Measurements from ENCODE around the gene LRRC59.

The LRRC59 gene

GRCh38 chr17:50361561-50362480 is 35.5 kb downstream of the LRRC59 start:
- no peak for DNase-seq (ENCODE audit: low read depth, low spot score)

- no peak for DNase-seq (ENCODE audit: low read depth, low spot score)
Measured at GRCh38 chr17:50360486-50361115, 36.7 kb downstream of the LRRC59 start.

GRCh38 chr17:50359998-50360461 is 37.3 kb downstream of the LRRC59 start:
- no peak for DNase-seq (ENCODE audit: low read depth, low spot score)

- DNase-seq (ENCODE audit: low read depth, low spot score), result no peak
Measured at GRCh38 chr17:50359005-50359699, 38.2 kb downstream of the LRRC59 start.

- DNase-seq (ENCODE audit: low read depth, low spot score), result no peak
Measured at GRCh38 chr17:50358177-50358576, 39.1 kb downstream of the LRRC59 start.

GRCh38 chr17:50356892-50357510 is 40.3 kb downstream of the LRRC59 start:
- no peak for DNase-seq (ENCODE audit: low read depth, low spot score)

GRCh38 chr17:50356418-50356817 is 40.9 kb downstream of the LRRC59 start:
- no peak for DNase-seq (ENCODE audit: low read depth, low spot score)

- DNase-seq (ENCODE audit: low read depth, low spot score), result no peak
Measured at GRCh38 chr17:50355701-50356341, 41.5 kb downstream of the LRRC59 start.

- DNase-seq (ENCODE audit: low read depth, low spot score), result no peak
Measured at GRCh38 chr17:50355336-50355700, 42.0 kb downstream of the LRRC59 start.

GRCh38 chr17:50354776-50355175 is 42.5 kb downstream of the LRRC59 start:
- DNase-seq (ENCODE audit: low read depth, low spot score), result no peak

- DNase-seq (ENCODE audit: low read depth, low spot score), result no peak
Measured at GRCh38 chr17:50354198-50354597, 43.1 kb downstream of the LRRC59 start.

- no peak for DNase-seq (ENCODE audit: low read depth, low spot score)
Measured at GRCh38 chr17:50353600-50354195, 43.6 kb downstream of the LRRC59 start.

GRCh38 chr17:50352693-50353599 is 44.4 kb downstream of the LRRC59 start:
- no peak for DNase-seq (ENCODE audit: low read depth, low spot score)

- DNase-seq (ENCODE audit: low read depth, low spot score), result no peak
Measured at GRCh38 chr17:50352072-50352692, 45.1 kb downstream of the LRRC59 start.

- DNase-seq (ENCODE audit: low read depth, low spot score), result no peak
Measured at GRCh38 chr17:50350733-50351132, 46.6 kb downstream of the LRRC59 start.

GRCh38 chr17:50349243-50349600 is 48.1 kb downstream of the LRRC59 start:
- no peak for DNase-seq (ENCODE audit: low read depth, low spot score)

GRCh38 chr17:50348522-50349242 is 48.6 kb downstream of the LRRC59 start:
- DNase-seq (ENCODE audit: low read depth, low spot score), result no peak

GRCh38 chr17:50347894-50348291 is 49.4 kb downstream of the LRRC59 start:
- no peak for DNase-seq (ENCODE audit: low read depth, low spot score)

Measured in iPS DF 19.7 (cell line).